ENCODE results near the gene LDHD. TPM values are rescaled to one million over a fixed set of nuclear protein-coding genes. Genes with fewer than 3 reads are reported as not detected.
A peak's percentile ranks its signal among the peaks of the same experiment; 100 is the strongest.
"Not testable (repeated sequence)": the region's sequence is repeated elsewhere in the genome, so short reads cannot be mapped to it uniquely, and the experiment has no call there.

The LDHD gene
- total RNA-seq, 4 donors from 2014 or later, result 10.2 to 41.3 (median 26.3) TPM

DNA sequence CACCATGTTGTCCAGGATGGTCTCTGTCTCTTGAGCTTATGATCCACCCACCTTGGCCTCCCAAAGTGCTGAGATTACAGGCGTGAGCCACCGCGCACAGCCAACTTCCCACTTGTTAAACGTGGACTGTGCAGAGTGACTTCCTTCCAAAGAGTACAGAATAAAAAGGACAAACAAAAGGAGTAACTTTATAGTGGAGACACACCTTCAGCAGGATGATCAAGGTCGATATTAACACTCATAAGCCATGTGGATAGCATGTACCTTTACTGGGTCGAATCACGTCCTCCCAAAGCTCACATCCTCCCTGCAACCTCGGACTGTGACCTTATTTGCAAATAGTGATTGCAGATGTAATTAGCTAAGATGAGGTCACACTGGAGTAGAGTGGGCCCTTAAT, 21.7 kb upstream of the LDHD start:
- 78 to 82% methylated on average over 8 of the region's 8 CpGs for WGBS, 2 donors
- no peaks in the 10 kb centered on the region for H3K4me1 ChIP-seq
- no peak overlapping the region for H3K4me3 ChIP-seq (replicated peaks in 1 of 3)
- H3K36me3 ChIP-seq, result no peaks in the 10 kb centered on the region
- DNase-seq, result no peak
- no peaks in the 10 kb centered on the region for H3K9me3 ChIP-seq
- no peaks in the 10 kb centered on the region for H3K27me3 ChIP-seq
- TF ChIP-seq POLR2A (IDR thresholded peaks at IDR 0.05), result no peak
- TF ChIP-seq, protein P1, sequence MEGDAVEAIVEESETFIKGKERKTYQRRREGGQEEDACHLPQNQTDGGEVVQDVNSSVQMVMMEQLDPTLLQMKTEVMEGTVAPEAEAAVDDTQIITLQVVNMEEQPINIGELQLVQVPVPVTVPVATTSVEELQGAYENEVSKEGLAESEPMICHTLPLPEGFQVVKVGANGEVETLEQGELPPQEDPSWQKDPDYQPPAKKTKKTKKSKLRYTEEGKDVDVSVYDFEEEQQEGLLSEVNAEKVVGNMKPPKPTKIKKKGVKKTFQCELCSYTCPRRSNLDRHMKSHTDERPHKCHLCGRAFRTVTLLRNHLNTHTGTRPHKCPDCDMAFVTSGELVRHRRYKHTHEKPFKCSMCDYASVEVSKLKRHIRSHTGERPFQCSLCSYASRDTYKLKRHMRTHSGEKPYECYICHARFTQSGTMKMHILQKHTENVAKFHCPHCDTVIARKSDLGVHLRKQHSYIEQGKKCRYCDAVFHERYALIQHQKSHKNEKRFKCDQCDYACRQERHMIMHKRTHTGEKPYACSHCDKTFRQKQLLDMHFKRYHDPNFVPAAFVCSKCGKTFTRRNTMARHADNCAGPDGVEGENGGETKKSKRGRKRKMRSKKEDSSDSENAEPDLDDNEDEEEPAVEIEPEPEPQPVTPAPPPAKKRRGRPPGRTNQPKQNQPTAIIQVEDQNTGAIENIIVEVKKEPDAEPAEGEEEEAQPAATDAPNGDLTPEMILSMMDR (IDR thresholded peaks at IDR 0.05), result no peak
- intact Hi-C loops (cut with DNase I), result no loop called here
- H3K27ac ChIP-seq, result no peak overlapping the region

- peaks cover 9 to 13% of the 10 kb centered on the region in 2 donors for H3K4me1 ChIP-seq
- intact Hi-C loops (cut with DNase I), result no loop called here
- TF ChIP-seq, protein P1 (IDR thresholded peaks at IDR 0.05), result no peak
- TF ChIP-seq POLR2A (IDR thresholded peaks at IDR 0.05), result no peak
These were observed 14.5 kb upstream of the LDHD start for GRCh38 chr16:75131081-75131480.

DNA sequence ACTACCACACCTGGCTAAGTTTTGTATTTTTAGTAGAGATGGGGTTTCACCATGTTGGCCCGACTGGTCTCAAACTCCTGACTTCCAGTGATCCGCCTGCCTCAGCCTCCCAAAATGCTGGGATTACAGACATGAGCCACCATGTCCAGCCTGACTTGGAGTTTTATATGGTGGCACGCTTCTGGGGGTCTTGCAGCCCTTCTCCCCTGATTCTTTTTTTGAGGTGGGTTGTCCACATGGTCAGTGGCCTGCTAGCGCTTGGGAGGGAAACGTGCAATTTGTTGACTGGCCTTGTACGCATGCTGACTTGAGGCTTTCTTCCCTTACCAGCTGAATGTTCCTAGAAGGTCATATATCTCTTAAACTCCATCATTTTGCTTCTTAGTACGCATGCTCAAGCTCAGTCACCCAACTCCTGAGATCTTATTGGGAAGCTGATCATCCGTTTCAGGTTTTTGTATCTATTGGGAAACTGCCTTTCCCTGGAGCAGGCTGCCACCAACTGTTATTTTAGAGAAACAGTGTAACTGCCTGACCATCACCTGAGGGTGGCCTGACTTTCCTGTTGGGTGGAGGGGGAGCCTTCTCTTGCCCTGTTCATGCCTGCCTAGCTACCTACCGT, 13.7 kb upstream of the LDHD start:
- Histone ChIP-seq H3K27me3 (no peaks in the 10 kb centered on the region), H3K9me3 (no peaks in the 10 kb centered on the region), H3K4me3 (replicated peaks in 1 of 3) (no peak overlapping the region), H3K4me1 (peaks cover 9 to 13% of the 10 kb centered on the region in 2 donors), H3K36me3 (no peaks in the 10 kb centered on the region), H3K27ac (peak overlapping the region; percentile 21 to 57 (median 56))
- DNase-seq, result peak; percentile 65 to 70
- TF ChIP-seq, protein P1 (IDR thresholded peaks at IDR 0.05), result peak in 4 of 6 experiments; percentile 23 to 50 (median 38)
- TF ChIP-seq POLR2A (IDR thresholded peaks at IDR 0.05), result no peak
- WGBS, 2 donors, result 59 to 68% methylated on average over 9 of the region's 9 CpGs
- intact Hi-C loops (cut with DNase I), result no loop called here

More at GRCh38 chr16:75131081-75131480, 14.5 kb upstream of the LDHD start:
- Histone ChIP-seq H3K4me3 (replicated peaks in 1 of 3) (no peak overlapping the region), H3K36me3 (no peaks in the 10 kb centered on the region), H3K9me3 (no peaks in the 10 kb centered on the region), H3K27me3 (no peaks in the 10 kb centered on the region), H3K27ac (peak overlapping the region; percentile 21 to 57 (median 47))
- 57 to 70% methylated on average over 7 of the region's 7 CpGs for WGBS, 2 donors
- DNase-seq, result no peak

DNA sequence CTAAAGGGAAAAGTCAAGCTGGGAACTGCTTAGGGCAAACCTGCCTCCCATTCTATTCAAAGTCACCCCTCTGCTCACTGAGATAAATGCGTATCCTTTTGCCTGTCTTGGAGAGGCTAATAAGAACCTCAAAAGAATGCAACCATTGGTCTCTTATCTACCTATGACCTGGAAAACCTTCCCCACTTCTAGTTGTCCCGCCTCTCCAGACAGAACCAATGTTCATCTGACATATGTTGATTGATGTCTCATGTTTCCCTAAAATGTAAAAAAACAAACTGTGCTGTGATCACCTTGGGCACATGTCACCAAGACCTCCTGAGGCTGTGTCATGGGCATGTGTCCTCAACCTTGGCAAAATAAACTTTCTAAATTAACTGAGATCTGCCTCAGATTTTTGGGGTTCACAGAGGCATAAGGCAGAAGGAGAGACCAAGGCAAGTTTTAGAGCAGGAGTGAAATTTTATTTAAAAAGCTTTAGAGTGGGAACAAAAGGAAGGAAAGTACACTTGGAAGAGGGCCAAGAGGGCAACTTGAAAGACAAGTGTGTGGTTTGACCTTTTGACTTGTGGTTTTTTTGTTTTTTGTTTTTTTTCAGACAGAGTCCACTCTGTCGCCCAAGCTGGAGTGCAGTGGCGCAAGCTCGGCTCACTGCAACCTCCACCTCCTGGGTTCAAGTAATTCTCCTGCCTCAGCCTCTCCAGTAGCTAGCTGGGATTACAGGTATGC, 13.0 kb upstream of the LDHD start:
- H3K36me3 ChIP-seq; H3K27me3 ChIP-seq; H3K9me3 ChIP-seq; DNase-seq; intact Hi-C loops (cut with DNase I); H3K4me3 ChIP-seq (replicated peaks in 1 of 3): not testable (repeated sequence)
- 39 to 61% methylated on average over 5 of the region's 5 CpGs for WGBS, 2 donors
- Histone ChIP-seq H3K4me1 (peaks cover 9 to 13% of the 10 kb centered on the region in 2 donors), H3K27ac (peak overlapping the region; percentile 21 to 57 (median 56))

GRCh38 chr16:75127713-75128415, 11.3 kb upstream of the LDHD start:
- no peak overlapping the region for H3K27ac ChIP-seq
- H3K27me3 ChIP-seq, result no peaks in the 10 kb centered on the region
- intact Hi-C loops (cut with DNase I), result no loop called here
- H3K36me3 ChIP-seq, result no peaks in the 10 kb centered on the region
- 53 to 59% methylated on average over 4 of the region's 4 CpGs for WGBS, 2 donors
- no peak for TF ChIP-seq POLR2A (IDR thresholded peaks at IDR 0.05)
- TF ChIP-seq, protein P1 (IDR thresholded peaks at IDR 0.05), result no peak
- DNase-seq, result no peak
- H3K9me3 ChIP-seq, result no peaks in the 10 kb centered on the region
- H3K4me1 ChIP-seq, result peaks cover 9 to 13% of the 10 kb centered on the region in 2 donors
- no peak overlapping the region for H3K4me3 ChIP-seq (replicated peaks in 1 of 3)
